A549 (cell line): Measurements from ENCODE around the gene RGS16. TPM values are rescaled to one million over a fixed set of nuclear protein-coding genes. Genes with fewer than 3 reads are reported as not detected.

Experiments used
- ATAC-seq, 2 experiments: fragments of 200-7000 bp in 1 of 2; fragments of >200 bp in 1 of 2; cut with Nextera tagmentation in 1 of 2; cut with Tn5 transposase in 1 of 2; 3 replicates each; pipeline versions ENCODE4 v1.8.0 to v1.9.1; 2018 to 2020; ENCODE audit warnings: mild to moderate bottlenecking in 1 of 2, moderate library complexity in 1 of 2
- CTCF ChIA-PET: fragments of 300-600 bp; sonication (Branson Sonifier 250); formaldehyde crosslinking; extraction: SDS; loops from one replicate; lab custom pipeline; 2021; ENCODE audit warnings: antibody characterized with exemption, inconsistent platforms; lab: Yijun Ruan, JAX
- POLR2A ChIA-PET: fragments of 350-600 bp; formaldehyde crosslinking; extraction: SDS; loops from one replicate; lab custom pipeline; 2021; ENCODE audit warnings: antibody characterized with exemption, inconsistent platforms; lab: Yijun Ruan, JAX
- DNase-seq, 2 experiments: peaks; one replicate each; pipeline versions ENCODE4 v3.0.0 to v3.0.0-alpha.2; 2011 to 2016; ENCODE audit warnings: low read depth in 1 of 2, low spot score in 1 of 2
- FAIRE-seq: peaks from 2 replicates; lab custom pipeline; 2011; peaks lifted over from hg19 to GRCh38; lab: Jason Lieb, UNC
- H3K27ac ChIP-seq, 2 experiments: fragments of >200 bp; sonication (Bioruptor Twin); formaldehyde crosslinking; 3 replicates each; pipeline ENCODE4 v1.5.1; 2016 to 2017
- H3K4me1 ChIP-seq: fragments of >200 bp; sonication (Bioruptor Twin); formaldehyde crosslinking; 3 replicates; pipeline ENCODE4 v1.6.1; 2016
- H3K4me2 ChIP-seq: fragments of >200 bp; sonication (Bioruptor Twin); formaldehyde crosslinking; 3 replicates; pipeline ENCODE4 v1.6.1; 2016
- H3K4me3 ChIP-seq: fragments of >200 bp; sonication (Bioruptor Twin); formaldehyde crosslinking; 3 replicates; pipeline ENCODE4 v1.5.1; 2016
- H3K9me3 ChIP-seq: fragments of >200 bp; sonication (Bioruptor Twin); formaldehyde crosslinking; 3 replicates; pipeline ENCODE4 v1.6.1; 2016
- EP300 ChIP-seq, 2 experiments: fragments of >200 bp; sonication (Bioruptor Twin); formaldehyde crosslinking; IDR thresholded peaks; 2 replicates in 1 of 2; 3 replicates in 1 of 2; pipeline ENCODE4 v1.6.1; 2016 to 2017
- FOXS1 ChIP-seq: fragments of 250-450 bp; sonication (Bioruptor Pico); IDR thresholded peaks from 2 replicates; pipeline ENCODE4 v1.5.0; 2020; ENCODE audit warnings: mild to moderate bottlenecking, moderate library complexity
- HOXA7 ChIP-seq: fragments of 250-450 bp; sonication (Bioruptor Pico); IDR thresholded peaks from 2 replicates; pipeline ENCODE4 v1.5.0; 2020; ENCODE audit warnings: mild to moderate bottlenecking, moderate library complexity
- JUN ChIP-seq, 2 experiments: fragments of >200 bp; sonication (Bioruptor Twin); formaldehyde crosslinking; IDR thresholded peaks; 2 replicates in 1 of 2; 3 replicates in 1 of 2; pipeline ENCODE4 v1.6.1; 2016 to 2017
- MYC ChIP-seq: IDR thresholded peaks from 2 replicates; pipeline ENCODE4 v1.6.1; 2012; ENCODE audit warnings: mild to moderate bottlenecking, inconsistent platforms, low read length, improper control_type of control experiment, borderline replicate concordance
- PHF8 ChIP-seq: fragments of 200-600 bp; sonication (generic); IDR thresholded peaks from 2 replicates; pipeline ENCODE4 v1.6.1; 2016; ENCODE audit warnings: low read depth, mild to moderate bottlenecking, antibody characterized with exemption, moderate library complexity, borderline replicate concordance
- RAD21 ChIP-seq, 2 experiments: fragments of >200 bp in 1 of 2; sonication (Bioruptor Twin) in 1 of 2; formaldehyde crosslinking in 1 of 2; IDR thresholded peaks in 1 of 2; conservative IDR thresholded peaks in 1 of 2; 2 replicates in 1 of 2; 3 replicates in 1 of 2; pipeline ENCODE4 v1.6.1; 2012 to 2018; ENCODE audit warnings: inconsistent platforms in 1 of 2
- RNF2 ChIP-seq: fragments of 200-600 bp; sonication (generic); IDR thresholded peaks from 2 replicates; pipeline ENCODE4 v1.6.1; 2016; ENCODE audit warnings: low read depth, mild to moderate bottlenecking, antibody characterized with exemption, moderate library complexity, borderline replicate concordance
- SMC3 ChIP-seq: fragments of >200 bp; sonication (Bioruptor Twin); formaldehyde crosslinking; IDR thresholded peaks from 3 replicates; pipeline ENCODE4 v1.6.1; 2018; ENCODE audit warnings: inconsistent platforms
- SREBF2 ChIP-seq: fragments of 450-650 bp; IDR thresholded peaks from 2 replicates; pipeline ENCODE4 v1.6.1; 2014; ENCODE audit warnings: mild to moderate bottlenecking, moderate library complexity
- ZNF302 ChIP-seq: fragments of 250-450 bp; sonication (Bioruptor Pico); IDR thresholded peaks from 2 replicates; pipeline ENCODE4 v1.9.0; 2021; ENCODE audit warnings: inconsistent platforms, mild to moderate bottlenecking, moderate library complexity
- ZSCAN20 ChIP-seq: fragments of 250-450 bp; sonication (Bioruptor Pico); IDR thresholded peaks from 2 replicates; pipeline ENCODE4 v1.8.0; 2022; ENCODE audit warnings: mild to moderate bottlenecking, moderate library complexity
- WGBS: methylation state at CpG from one replicate; pipeline ENCODE4 v1.1.6; 2017; ENCODE audit errors: missing lambda C conversion rate; 5-methylcytosine and 5-hydroxymethylcytosine counted together
- polyA plus RNA-seq, 4 experiments: library from polyadenylated mRNA; depleted of rRNA in 3 of 4; stranded (reverse); fragments of >200 nt; fragmentation: RNase III in 1 of 4; extraction: RNeasy Plus Mini Kit Qiagen cat#74134 plus additional on column Dnase treatment in 1 of 4; gene quantifications; 2 replicates in 3 of 4; 3 replicates in 1 of 4; pipeline ENCODE4 v1.2.3, GENCODE V29; 2011 to 2017
- TF ChIP-seq, protein P1 (sequence below): IDR thresholded peaks from 2 replicates; pipeline ENCODE4 v1.6.1; 2012; ENCODE audit warnings: low read depth, borderline replicate concordance
- TF ChIP-seq, protein P2 (sequence below): IDR thresholded peaks from 2 replicates; pipeline ENCODE4 v1.6.1; 2012
- TF ChIP-seq, protein P3 (sequence below): fragments of >200 bp; sonication (Bioruptor Twin); formaldehyde crosslinking; IDR thresholded peaks from 3 replicates; pipeline ENCODE4 v1.5.1; 2016

Gene RGS16
- polyA plus RNA-seq, 2 of the 4 experiments (the other 2 are of a cell fraction): 0.13 to 0.45 TPM

DNA sequence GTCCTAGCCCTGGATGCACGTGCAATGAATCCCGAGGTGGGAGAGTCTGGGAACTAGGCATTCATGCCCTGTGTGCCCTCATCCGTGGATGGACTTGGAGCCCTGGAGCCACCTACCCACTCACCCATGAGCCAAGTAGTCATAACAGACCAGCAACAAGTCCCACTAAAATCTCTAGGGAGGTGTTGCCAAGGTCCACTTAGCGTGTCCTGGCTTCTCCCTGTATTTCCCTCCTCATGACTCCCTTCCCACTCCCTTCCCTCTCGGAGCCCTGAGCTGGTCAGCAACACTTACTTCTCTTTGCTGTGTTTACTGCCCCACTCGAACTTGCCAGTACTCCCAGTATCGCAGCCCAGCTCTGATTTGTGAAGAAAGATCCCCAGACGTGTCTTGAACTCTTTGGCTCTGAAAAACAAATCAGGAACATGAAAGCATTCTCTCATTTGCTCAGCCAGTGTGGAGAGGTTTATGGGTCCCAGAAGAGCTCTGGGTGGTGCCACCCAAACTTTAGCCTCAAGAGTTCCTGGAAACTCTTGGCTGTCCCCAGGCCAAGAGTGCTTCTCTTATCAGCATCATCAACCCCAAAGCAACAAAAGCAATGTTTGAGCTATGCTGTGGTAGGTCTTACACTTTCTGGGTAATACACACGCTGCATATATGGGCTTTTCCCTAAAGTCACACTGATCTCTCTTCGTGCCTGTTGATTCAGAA lies 1.1 kb downstream of the RGS16 start (continued):
- TF ChIP-seq ZNF302 (CRISPR knock-in tag) (no peak), FOXS1 (no peak), RNF2 (no peak)

DNA sequence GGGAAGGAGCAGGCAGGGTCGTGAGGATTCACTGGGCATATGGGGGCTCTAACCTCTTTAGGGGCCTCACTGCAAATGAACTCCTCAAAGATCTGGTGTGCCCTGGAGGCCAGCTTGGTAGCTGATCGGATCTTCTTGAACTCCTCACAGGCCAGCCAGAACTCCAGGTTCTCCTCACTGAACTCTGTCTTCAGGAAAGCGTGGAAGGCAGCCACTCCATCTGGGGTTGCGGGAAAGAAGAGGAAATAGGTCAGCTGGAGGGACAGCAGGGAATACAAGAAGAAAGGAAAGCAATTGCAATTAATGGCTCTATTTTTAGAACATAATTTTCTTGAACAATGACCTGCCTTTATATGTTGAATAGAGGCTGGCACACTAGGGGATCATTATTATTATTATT lies 2.3 kb downstream of the RGS16 start:
- H3K9me3 ChIP-seq: no peaks in the 10 kb centered on the region
- ATAC-seq (no peak), FAIRE-seq (no peak), DNase-seq (no peak)
- 50% methylated on average over 3 of the region's 4 CpGs for WGBS
- no peak overlapping the region for H3K27ac ChIP-seq
- TF ChIP-seq, protein P1, sequence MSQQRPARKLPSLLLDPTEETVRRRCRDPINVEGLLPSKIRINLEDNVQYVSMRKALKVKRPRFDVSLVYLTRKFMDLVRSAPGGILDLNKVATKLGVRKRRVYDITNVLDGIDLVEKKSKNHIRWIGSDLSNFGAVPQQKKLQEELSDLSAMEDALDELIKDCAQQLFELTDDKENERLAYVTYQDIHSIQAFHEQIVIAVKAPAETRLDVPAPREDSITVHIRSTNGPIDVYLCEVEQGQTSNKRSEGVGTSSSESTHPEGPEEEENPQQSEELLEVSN: no peak
- TF ChIP-seq MYC (no peak), FOXS1 (no peak), SREBF2 (no peak), PHF8 (no peak)
- ChIA-PET POLR2A (no interaction called here), CTCF (interaction anchor here (1.0 to 14.3 kb wide), 22 partner anchors 12 to 717 kb away, joined by 3 to 415 read pairs (median 4); partner anchors contain the start of genes NPL and RNASEL)
- H3K4me1 ChIP-seq: peaks cover 8% of the 10 kb centered on the region; the same call in 2 of the 3 replicates
- no peak overlapping the region for H3K4me2 ChIP-seq
- H3K4me3 ChIP-seq: no peak overlapping the region

DNA sequence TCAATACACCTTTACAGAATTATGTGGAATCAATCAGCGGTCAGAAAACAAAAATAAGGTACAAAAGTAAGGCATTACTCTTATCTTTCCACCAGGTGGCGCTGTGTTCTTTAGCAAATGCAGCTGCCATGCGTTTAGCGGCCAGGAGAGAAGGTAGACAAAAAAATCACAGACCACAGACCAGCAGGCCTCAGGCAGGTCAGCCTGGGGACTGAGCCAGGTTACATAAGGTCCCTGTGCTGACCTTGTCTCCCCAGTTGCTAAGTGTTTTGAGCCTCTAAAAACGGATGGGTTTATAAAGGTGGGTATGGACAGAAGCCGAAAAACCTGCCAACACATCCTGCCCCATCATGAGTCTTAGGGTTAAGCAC lies 2.8 kb downstream of the RGS16 start:
- ChIA-PET CTCF (interaction anchor here (0.7 to 14.3 kb wide), 31 partner anchors 9 to 718 kb away, joined by 3 to 415 read pairs (median 4); partner anchors contain the start of genes NPL and RNASEL), POLR2A (no interaction called here)
- FAIRE-seq: no peak
- H3K4me1 ChIP-seq: peaks cover 8% of the 10 kb centered on the region; the same call in 2 of the 3 replicates
- no peak overlapping the region for H3K27ac ChIP-seq
- no peaks in the 10 kb centered on the region for H3K9me3 ChIP-seq
- no peak overlapping the region for H3K4me2 ChIP-seq
- peak; percentile 33 to 56; a peak in 3 of 6 replicates for ATAC-seq
- TF ChIP-seq HOXA7 (CRISPR knock-in tag) (no peak), RAD21 (conservative IDR thresholded peaks at IDR 0.05 in 1 of 2, IDR thresholded peaks at IDR 0.05 in 1 of 2) (peak; percentile 89 to 91), EP300 (IDR thresholded peaks at IDR 0.05) (no peak), MYC (peak; percentile 85; the same call in 1 of the 2 replicates), JUN (IDR thresholded peaks at IDR 0.05) (no peak), SMC3 (peak; percentile 91)
- TF ChIP-seq, protein P2, sequence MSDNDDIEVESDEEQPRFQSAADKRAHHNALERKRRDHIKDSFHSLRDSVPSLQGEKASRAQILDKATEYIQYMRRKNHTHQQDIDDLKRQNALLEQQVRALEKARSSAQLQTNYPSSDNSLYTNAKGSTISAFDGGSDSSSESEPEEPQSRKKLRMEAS: peak; percentile 65
- TF ChIP-seq, protein P3, sequence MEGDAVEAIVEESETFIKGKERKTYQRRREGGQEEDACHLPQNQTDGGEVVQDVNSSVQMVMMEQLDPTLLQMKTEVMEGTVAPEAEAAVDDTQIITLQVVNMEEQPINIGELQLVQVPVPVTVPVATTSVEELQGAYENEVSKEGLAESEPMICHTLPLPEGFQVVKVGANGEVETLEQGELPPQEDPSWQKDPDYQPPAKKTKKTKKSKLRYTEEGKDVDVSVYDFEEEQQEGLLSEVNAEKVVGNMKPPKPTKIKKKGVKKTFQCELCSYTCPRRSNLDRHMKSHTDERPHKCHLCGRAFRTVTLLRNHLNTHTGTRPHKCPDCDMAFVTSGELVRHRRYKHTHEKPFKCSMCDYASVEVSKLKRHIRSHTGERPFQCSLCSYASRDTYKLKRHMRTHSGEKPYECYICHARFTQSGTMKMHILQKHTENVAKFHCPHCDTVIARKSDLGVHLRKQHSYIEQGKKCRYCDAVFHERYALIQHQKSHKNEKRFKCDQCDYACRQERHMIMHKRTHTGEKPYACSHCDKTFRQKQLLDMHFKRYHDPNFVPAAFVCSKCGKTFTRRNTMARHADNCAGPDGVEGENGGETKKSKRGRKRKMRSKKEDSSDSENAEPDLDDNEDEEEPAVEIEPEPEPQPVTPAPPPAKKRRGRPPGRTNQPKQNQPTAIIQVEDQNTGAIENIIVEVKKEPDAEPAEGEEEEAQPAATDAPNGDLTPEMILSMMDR: peak; percentile 86
- peak; percentile 71 to 82 for DNase-seq
- WGBS: 21% methylated on average over 6 of the region's 6 CpGs
- H3K4me3 ChIP-seq: no peak overlapping the region

DNA sequence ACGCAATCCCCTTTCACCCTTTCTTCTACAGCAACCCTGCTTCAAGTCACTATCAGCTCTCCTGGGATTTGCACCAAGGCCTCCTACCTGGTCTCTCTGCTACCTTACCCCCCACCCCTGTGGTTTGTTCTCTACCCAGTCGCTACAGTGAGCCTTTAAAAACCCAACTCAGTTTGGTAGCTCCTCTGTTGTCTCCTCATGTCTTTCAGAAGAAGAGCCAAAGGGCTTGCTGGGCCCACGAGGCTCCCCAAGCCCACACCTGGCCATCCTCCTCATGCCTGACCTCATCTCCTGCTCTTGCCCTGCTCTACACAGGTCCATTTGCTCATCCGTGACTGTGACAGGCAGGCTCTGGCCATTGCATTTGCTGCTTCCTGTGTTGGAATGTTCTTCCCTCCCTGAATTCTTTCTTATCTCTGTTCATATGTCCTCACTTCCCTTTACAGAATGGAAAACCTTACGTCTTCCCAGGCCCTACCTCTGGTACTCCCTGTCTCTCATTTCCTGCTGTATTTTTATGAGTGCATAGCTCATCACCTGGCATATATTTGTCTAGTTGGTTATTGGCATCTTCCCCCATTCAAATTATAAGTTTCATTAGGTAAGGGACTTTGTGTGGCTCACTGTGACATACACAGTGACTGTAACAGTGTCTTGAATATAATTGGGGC lies 3.3 kb downstream of the RGS16 start:
- POLR2A ChIA-PET: no interaction called here
- CTCF ChIA-PET: interaction anchor here (0.6 to 14.3 kb wide), 41 partner anchors 8 to 1315 kb away, joined by 3 to 415 read pairs (median 4); partner anchors contain the start of genes NPL and RNASEL
- FAIRE-seq (no peak), ATAC-seq (no peak), DNase-seq (no peak)
- no peak overlapping the region for H3K4me2 ChIP-seq
- no peak overlapping the region for H3K27ac ChIP-seq
- 45% methylated on average over 5 of the region's 5 CpGs for WGBS
- no peaks in the 10 kb centered on the region for H3K9me3 ChIP-seq
- TF ChIP-seq ZSCAN20 (CRISPR knock-in tag): no peak
- no peak overlapping the region for H3K4me3 ChIP-seq
- H3K4me1 ChIP-seq: peaks cover 8% of the 10 kb centered on the region; the same call in 2 of the 3 replicates
